ENCODE results near the gene TADA1. TPM values are rescaled to one million over a fixed set of nuclear protein-coding genes. Genes with fewer than 3 reads are reported as not detected.

Gene TADA1
- total RNA-seq, 1 experiment from 2014 or later, result 5.2 TPM

GRCh38 chr1:166905900-166906299 is 29.8 kb upstream of the TADA1 start:
- Histone ChIP-seq H3K27ac (no peak overlapping the region), H2AFZ (no peak overlapping the region; the same call in 1 of the 2 replicates), H4K20me1 (ENCODE audit: insufficient read depth) (no peaks in the 10 kb centered on the region), H3K4me2 (no peak overlapping the region), H3K36me3 (ENCODE audit: low read depth) (no peaks in the 10 kb centered on the region), H3F3A (ENCODE audit: insufficient read depth, low read depth) (no peaks in the 10 kb centered on the region), H3K9me2 (ENCODE audit: insufficient read depth) (no peaks in the 10 kb centered on the region), H3K4me3 (no peak overlapping the region), H3K4me1 (replicated peaks; ENCODE audit: insufficient read depth) (peaks cover 23% of the 10 kb centered on the region), H3K9me3 (ENCODE audit: insufficient read depth, low read depth) (peaks cover 2% of the 10 kb centered on the region; the same call in 1 of the 2 replicates), H3K79me2 (ENCODE audit: low read depth) (no peaks in the 10 kb centered on the region), H3K27me3 (ENCODE audit: insufficient read depth, low read depth) (no peaks in the 10 kb centered on the region)
- TF ChIP-seq, protein P1, sequence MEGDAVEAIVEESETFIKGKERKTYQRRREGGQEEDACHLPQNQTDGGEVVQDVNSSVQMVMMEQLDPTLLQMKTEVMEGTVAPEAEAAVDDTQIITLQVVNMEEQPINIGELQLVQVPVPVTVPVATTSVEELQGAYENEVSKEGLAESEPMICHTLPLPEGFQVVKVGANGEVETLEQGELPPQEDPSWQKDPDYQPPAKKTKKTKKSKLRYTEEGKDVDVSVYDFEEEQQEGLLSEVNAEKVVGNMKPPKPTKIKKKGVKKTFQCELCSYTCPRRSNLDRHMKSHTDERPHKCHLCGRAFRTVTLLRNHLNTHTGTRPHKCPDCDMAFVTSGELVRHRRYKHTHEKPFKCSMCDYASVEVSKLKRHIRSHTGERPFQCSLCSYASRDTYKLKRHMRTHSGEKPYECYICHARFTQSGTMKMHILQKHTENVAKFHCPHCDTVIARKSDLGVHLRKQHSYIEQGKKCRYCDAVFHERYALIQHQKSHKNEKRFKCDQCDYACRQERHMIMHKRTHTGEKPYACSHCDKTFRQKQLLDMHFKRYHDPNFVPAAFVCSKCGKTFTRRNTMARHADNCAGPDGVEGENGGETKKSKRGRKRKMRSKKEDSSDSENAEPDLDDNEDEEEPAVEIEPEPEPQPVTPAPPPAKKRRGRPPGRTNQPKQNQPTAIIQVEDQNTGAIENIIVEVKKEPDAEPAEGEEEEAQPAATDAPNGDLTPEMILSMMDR (conservative IDR thresholded peaks at IDR 0.05), result no peak
- TF ChIP-seq EZH2 (IDR thresholded peaks at IDR 0.05; ENCODE audit: low read depth), result no peak
- DNase-seq, result peak; percentile 38 to 56
- POLR2A ChIA-PET (ENCODE audit: unreplicated experiment), result interaction anchor here (0.5 to 1.8 kb wide), 5 partner anchors 23 to 315 kb away, joined by 3 to 8 read pairs (median 5); partner anchors contain the start of genes POGK and POU2F1
- intact Hi-C loops (cut with micrococcal nuclease; ENCODE audit: unreplicated experiment), result loop anchor here (1.0 kb wide), 1 partner anchor 30 kb away; the partner anchor contains the start of gene TADA1
- no TSS peak for BruUV-seq (replicated peaks)
- CTCF ChIA-PET, result interaction anchor here (1.4 kb wide), 1 partner anchor 151 kb away, joined by 6 read pairs; no protein-coding TSS in a partner anchor

DNA sequence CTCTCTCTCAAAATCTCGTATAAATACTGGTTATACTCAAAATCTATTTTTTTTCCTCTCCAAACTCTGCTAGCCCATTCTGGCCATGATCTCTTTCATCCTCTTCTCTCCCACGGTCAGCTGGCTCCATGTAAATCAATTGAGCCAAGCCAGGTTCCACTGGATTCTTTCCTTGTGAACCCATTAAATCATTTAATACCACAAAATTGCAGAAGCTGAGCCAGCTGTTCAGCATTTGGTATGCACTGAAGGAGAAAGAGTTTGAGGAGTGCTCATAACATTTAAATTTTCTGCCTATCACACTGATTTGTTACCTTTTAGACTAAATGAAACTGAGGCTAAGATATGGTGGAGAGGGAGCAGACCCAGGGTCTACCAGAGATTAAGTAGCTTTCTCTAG is 29.1 kb upstream of the TADA1 start:
- intact Hi-C loops (cut with micrococcal nuclease; ENCODE audit: unreplicated experiment), result no loop called here
- POLR2A ChIA-PET (ENCODE audit: unreplicated experiment), result interaction anchor here (1.8 kb wide), 1 partner anchor 66 kb away, joined by 8 read pairs; the partner anchor contains the start of gene POGK

DNA sequence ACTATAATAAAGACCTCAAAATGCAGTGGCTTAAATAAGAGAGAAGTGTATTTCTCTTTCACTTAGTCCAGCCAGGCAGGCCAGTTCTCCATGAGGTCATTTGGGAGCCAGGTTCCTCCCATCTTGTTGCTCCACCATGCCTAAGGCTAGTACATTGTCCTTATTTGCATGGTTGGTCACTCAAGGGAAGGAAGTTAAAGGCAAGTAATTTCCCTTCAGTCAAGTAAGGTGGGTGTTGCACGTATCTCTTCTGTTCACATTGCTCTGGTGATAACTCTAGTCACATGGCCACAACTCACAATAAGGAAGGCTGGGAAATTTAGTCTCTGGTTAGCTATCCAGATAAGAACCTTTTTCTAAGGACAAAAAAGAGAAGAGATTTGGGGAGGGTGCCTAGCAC is 27.2 kb upstream of the TADA1 start:
- no peaks in the 10 kb centered on the region for H3K36me3 ChIP-seq (ENCODE audit: low read depth)
- H3K4me2 ChIP-seq, result no peak overlapping the region
- no peak overlapping the region for H3K27ac ChIP-seq
- H3F3A ChIP-seq (ENCODE audit: insufficient read depth, low read depth), result no peaks in the 10 kb centered on the region
- H3K9me2 ChIP-seq (ENCODE audit: insufficient read depth), result no peaks in the 10 kb centered on the region
- no peak overlapping the region for H2AFZ ChIP-seq
- ChIA-PET CTCF (no interaction called here), POLR2A (ENCODE audit: unreplicated experiment) (no interaction called here)
- BruUV-seq (replicated peaks), result no TSS peak
- H3K4me3 ChIP-seq, result no peak overlapping the region
- H3K27me3 ChIP-seq (ENCODE audit: insufficient read depth, low read depth), result no peaks in the 10 kb centered on the region
- TF ChIP-seq, protein P1 (conservative IDR thresholded peaks at IDR 0.05), result no peak
- no peak for TF ChIP-seq EZH2 (IDR thresholded peaks at IDR 0.05; ENCODE audit: low read depth)
- no peaks in the 10 kb centered on the region; the same call in 1 of the 2 replicates for H3K9me3 ChIP-seq (ENCODE audit: insufficient read depth, low read depth)
- DNase-seq, result no peak
- no peaks in the 10 kb centered on the region for H3K79me2 ChIP-seq (ENCODE audit: low read depth)
- H3K4me1 ChIP-seq (replicated peaks; ENCODE audit: insufficient read depth), result peaks cover 18% of the 10 kb centered on the region
- intact Hi-C loops (cut with micrococcal nuclease; ENCODE audit: unreplicated experiment), result no loop called here
- H4K20me1 ChIP-seq (ENCODE audit: insufficient read depth), result no peaks in the 10 kb centered on the region

More for the DNA sequence above, 29.1 kb upstream of the TADA1 start:
- TF ChIP-seq, protein P1 (conservative IDR thresholded peaks at IDR 0.05), result no peak
- TF ChIP-seq EZH2 (IDR thresholded peaks at IDR 0.05; ENCODE audit: low read depth), result no peak
- peaks cover 18% of the 10 kb centered on the region for H3K4me1 ChIP-seq (replicated peaks; ENCODE audit: insufficient read depth)
- no peaks in the 10 kb centered on the region for H3F3A ChIP-seq (ENCODE audit: insufficient read depth, low read depth)
- no peaks in the 10 kb centered on the region for H3K9me3 ChIP-seq (ENCODE audit: insufficient read depth, low read depth)
- no peaks in the 10 kb centered on the region for H3K27me3 ChIP-seq (ENCODE audit: insufficient read depth, low read depth)
- CTCF ChIA-PET, result interaction anchor here (1.4 kb wide), 1 partner anchor 152 kb away, joined by 6 read pairs; no protein-coding TSS in a partner anchor
- no peak overlapping the region for H3K4me3 ChIP-seq
- no peak overlapping the region for H2AFZ ChIP-seq
- H3K27ac ChIP-seq, result no peak overlapping the region
- H4K20me1 ChIP-seq (ENCODE audit: insufficient read depth), result no peaks in the 10 kb centered on the region
- BruUV-seq (replicated peaks), result no TSS peak
- H3K4me2 ChIP-seq, result no peak overlapping the region
- H3K36me3 ChIP-seq (ENCODE audit: low read depth), result no peaks in the 10 kb centered on the region
- no peak for DNase-seq
- H3K79me2 ChIP-seq (ENCODE audit: low read depth), result no peaks in the 10 kb centered on the region
- no peaks in the 10 kb centered on the region for H3K9me2 ChIP-seq (ENCODE audit: insufficient read depth)

Data from PC-9 (cell line).